Measurements from ENCODE around the gene SLC19A1. TPM values are rescaled to one million over a fixed set of nuclear protein-coding genes. Genes with fewer than 3 reads are reported as not detected.

SLC19A1 gene
- total RNA-seq, 1 experiment from 2014 or later, result 25.0 TPM

DNA sequence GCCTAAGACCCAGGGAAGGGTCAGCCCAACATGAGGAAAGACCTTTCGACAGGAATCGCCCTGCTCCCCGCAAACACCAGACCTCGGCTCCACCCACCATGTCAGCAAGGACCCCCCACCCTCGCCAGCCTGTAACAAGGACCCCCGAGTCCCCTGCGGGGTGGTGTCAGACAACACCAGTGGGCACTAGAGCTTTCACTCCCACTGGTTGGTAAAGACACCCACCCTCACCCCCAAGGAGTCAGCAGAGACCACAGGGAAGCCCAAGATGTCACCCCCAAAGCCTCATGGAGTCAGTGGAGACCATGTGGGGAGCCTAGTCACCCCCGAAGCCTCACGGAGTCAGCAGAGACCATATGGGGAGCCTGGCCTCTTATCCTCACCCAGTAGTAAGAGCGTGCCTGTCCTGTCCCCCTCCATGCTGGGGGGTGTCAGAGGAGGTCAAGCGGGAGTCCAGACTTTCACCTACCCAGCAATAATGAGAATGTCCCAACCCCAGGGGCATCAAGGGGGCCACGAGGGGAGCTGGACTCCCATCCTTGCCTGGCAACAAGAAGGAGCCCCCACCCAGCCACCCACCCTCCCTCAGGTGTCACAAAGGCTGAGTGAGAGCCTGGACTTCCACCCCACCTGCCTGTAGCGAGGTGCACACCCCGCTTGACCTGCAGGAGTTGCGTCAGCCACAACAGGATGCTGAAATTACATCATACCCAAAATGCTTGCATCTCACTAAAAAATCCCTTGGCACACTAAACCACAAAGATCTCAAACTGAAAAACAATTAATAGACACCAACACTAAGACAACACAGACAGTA is 24.8 kb downstream of the SLC19A1 start:
- Histone ChIP-seq H3K4me3 (no peak overlapping the region), H3K27ac (peak overlapping the region; percentile 78), H3K4me2 (peak overlapping the region; percentile 11), H3K36me3 (ENCODE audit: low read depth) (peaks cover 28% of the 10 kb centered on the region), H3K4me1 (replicated peaks; ENCODE audit: insufficient read depth) (peaks cover 50% of the 10 kb centered on the region), H3K27me3 (ENCODE audit: insufficient read depth, low read depth) (no peaks in the 10 kb centered on the region), H3K9me3 (ENCODE audit: insufficient read depth, low read depth) (peaks cover 32% of the 10 kb centered on the region), H3K9me2 (ENCODE audit: insufficient read depth) (no peaks in the 10 kb centered on the region), H3F3A (ENCODE audit: insufficient read depth, low read depth) (peaks cover 45% of the 10 kb centered on the region; the same call in 1 of the 2 replicates), H4K20me1 (ENCODE audit: insufficient read depth) (no peaks in the 10 kb centered on the region), H2AFZ (no peak overlapping the region), H3K79me2 (ENCODE audit: low read depth) (no peaks in the 10 kb centered on the region; the same call in 1 of the 2 replicates)
- DNase-seq, result peak in 1 of 2 experiments; percentile 54
- intact Hi-C loops (cut with micrococcal nuclease; ENCODE audit: unreplicated experiment), result no loop called here
- ChIA-PET CTCF (no interaction called here), POLR2A (ENCODE audit: unreplicated experiment) (no interaction called here)
- no TSS peak for BruUV-seq (replicated peaks)
- TF ChIP-seq EZH2 (IDR thresholded peaks at IDR 0.05; ENCODE audit: low read depth), result no peak
- TF ChIP-seq, protein P1, sequence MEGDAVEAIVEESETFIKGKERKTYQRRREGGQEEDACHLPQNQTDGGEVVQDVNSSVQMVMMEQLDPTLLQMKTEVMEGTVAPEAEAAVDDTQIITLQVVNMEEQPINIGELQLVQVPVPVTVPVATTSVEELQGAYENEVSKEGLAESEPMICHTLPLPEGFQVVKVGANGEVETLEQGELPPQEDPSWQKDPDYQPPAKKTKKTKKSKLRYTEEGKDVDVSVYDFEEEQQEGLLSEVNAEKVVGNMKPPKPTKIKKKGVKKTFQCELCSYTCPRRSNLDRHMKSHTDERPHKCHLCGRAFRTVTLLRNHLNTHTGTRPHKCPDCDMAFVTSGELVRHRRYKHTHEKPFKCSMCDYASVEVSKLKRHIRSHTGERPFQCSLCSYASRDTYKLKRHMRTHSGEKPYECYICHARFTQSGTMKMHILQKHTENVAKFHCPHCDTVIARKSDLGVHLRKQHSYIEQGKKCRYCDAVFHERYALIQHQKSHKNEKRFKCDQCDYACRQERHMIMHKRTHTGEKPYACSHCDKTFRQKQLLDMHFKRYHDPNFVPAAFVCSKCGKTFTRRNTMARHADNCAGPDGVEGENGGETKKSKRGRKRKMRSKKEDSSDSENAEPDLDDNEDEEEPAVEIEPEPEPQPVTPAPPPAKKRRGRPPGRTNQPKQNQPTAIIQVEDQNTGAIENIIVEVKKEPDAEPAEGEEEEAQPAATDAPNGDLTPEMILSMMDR (conservative IDR thresholded peaks at IDR 0.05), result no peak

DNA sequence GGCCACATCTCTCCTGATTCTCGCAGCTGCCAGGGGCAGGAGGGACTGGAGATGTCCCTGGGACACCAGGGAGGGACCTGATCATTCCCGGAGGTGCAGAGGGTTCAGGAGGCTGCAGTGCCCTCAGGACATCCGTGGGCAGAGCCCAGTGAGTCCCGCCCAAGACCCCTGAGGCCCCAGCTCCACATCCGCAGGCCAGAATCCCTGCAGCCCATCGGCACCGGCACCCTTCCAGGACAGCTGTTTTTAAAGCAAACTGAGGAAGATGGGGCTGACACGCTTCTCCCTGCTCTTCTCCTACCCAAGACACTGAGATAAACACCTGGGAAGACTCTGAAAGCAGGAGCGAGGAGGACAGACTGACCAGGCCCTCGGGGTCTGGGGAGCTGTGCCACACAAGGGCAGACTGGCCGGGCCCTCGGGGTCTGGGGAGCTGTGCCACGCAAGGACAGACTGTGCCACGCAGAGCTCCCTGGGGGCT is 25.5 kb downstream of the SLC19A1 start:
- no peak for TF ChIP-seq EZH2 (IDR thresholded peaks at IDR 0.05; ENCODE audit: low read depth)
- TF ChIP-seq, protein P1 (conservative IDR thresholded peaks at IDR 0.05), result no peak
- Histone ChIP-seq H3K4me3 (no peak overlapping the region), H3K27me3 (ENCODE audit: insufficient read depth, low read depth) (no peaks in the 10 kb centered on the region), H3K9me2 (ENCODE audit: insufficient read depth) (no peaks in the 10 kb centered on the region), H4K20me1 (ENCODE audit: insufficient read depth) (no peaks in the 10 kb centered on the region), H3K9me3 (ENCODE audit: insufficient read depth, low read depth) (peaks cover 32% of the 10 kb centered on the region), H3K27ac (no peak overlapping the region), H3K4me2 (no peak overlapping the region), H2AFZ (no peak overlapping the region), H3K4me1 (replicated peaks; ENCODE audit: insufficient read depth) (peaks cover 57% of the 10 kb centered on the region), H3K36me3 (ENCODE audit: low read depth) (peaks cover 28% of the 10 kb centered on the region), H3K79me2 (ENCODE audit: low read depth) (no peaks in the 10 kb centered on the region; the same call in 1 of the 2 replicates), H3F3A (ENCODE audit: insufficient read depth, low read depth) (peaks cover 52% of the 10 kb centered on the region; the same call in 1 of the 2 replicates)
- no TSS peak for BruUV-seq (replicated peaks)
- ChIA-PET POLR2A (ENCODE audit: unreplicated experiment) (interaction anchor here (0.6 kb wide), 1 partner anchor 302 kb away, joined by 3 read pairs; no protein-coding TSS in a partner anchor), CTCF (no interaction called here)
- intact Hi-C loops (cut with micrococcal nuclease; ENCODE audit: unreplicated experiment), result no loop called here
- no peak for DNase-seq

DNA sequence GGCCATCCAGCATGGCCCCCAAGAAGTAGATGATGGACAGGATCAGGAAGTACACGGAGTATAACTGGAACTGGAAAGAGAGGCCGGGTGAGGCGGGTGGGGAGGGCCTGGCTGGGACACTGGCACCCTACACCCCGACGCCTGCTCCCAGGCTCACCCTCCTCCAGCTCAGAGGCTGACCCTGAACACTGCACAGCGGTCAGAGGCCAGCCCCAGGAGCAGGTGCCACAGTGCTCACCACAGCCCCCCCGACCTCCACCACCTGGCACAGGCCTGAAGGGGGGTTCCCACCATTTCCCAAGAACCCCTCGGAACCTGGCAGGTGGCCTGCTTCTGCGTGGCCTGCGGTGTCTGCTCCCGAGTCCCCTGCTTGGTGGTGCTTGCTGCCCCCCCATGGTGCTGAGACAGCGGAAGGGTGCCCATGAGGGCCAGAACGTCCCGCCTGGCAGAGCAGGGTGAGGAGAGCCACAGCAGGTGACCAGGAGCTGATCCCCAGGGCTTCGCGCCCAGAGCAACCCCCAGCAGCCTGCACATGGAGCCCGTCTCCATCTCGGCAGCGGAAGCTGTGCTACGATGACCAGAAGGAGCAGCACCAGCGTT is 26.1 kb downstream of the SLC19A1 start:
- POLR2A ChIA-PET (ENCODE audit: unreplicated experiment), result interaction anchor here (0.6 kb wide), 1 partner anchor 303 kb away, joined by 3 read pairs; no protein-coding TSS in a partner anchor
- H3K4me1 ChIP-seq (replicated peaks; ENCODE audit: insufficient read depth), result peaks cover 61% of the 10 kb centered on the region
- H3K27ac ChIP-seq, result no peak overlapping the region
- DNase-seq, result no peak
- no TSS peak for BruUV-seq (replicated peaks)
- intact Hi-C loops (cut with micrococcal nuclease; ENCODE audit: unreplicated experiment), result no loop called here
- H3K9me3 ChIP-seq (ENCODE audit: insufficient read depth, low read depth), result peaks cover 26% of the 10 kb centered on the region
- H3K27me3 ChIP-seq (ENCODE audit: insufficient read depth, low read depth), result no peaks in the 10 kb centered on the region
- no peak overlapping the region for H3K4me2 ChIP-seq
- no peaks in the 10 kb centered on the region; the same call in 1 of the 2 replicates for H3K79me2 ChIP-seq (ENCODE audit: low read depth)
- no peaks in the 10 kb centered on the region for H4K20me1 ChIP-seq (ENCODE audit: insufficient read depth)
- H3K4me3 ChIP-seq, result no peak overlapping the region
- H3K9me2 ChIP-seq (ENCODE audit: insufficient read depth), result no peaks in the 10 kb centered on the region
- peaks cover 53% of the 10 kb centered on the region; the same call in 1 of the 2 replicates for H3F3A ChIP-seq (ENCODE audit: insufficient read depth, low read depth)
- peaks cover 28% of the 10 kb centered on the region for H3K36me3 ChIP-seq (ENCODE audit: low read depth)
- TF ChIP-seq, protein P1 (conservative IDR thresholded peaks at IDR 0.05), result no peak
- TF ChIP-seq EZH2 (IDR thresholded peaks at IDR 0.05; ENCODE audit: low read depth), result no peak
- CTCF ChIA-PET, result no interaction called here
- no peak overlapping the region for H2AFZ ChIP-seq

Measured in PC-9 (cell line).